Hepatocyte (in vitro differentiated cells): ENCODE results near the gene EIPR1. TPM values are rescaled to one million over a fixed set of nuclear protein-coding genes. Genes with fewer than 3 reads are reported as not detected.
A peak's percentile ranks its signal among the peaks of the same experiment; 100 is the strongest.
"Not testable (repeated sequence)": the region's sequence is repeated elsewhere in the genome, so short reads cannot be mapped to it uniquely, and the experiment has no call there.

Source experiments
- DNase-seq: peaks from one replicate; pipeline ENCODE4 v3.0.0-alpha.2; 2016; ENCODE audit warnings: low spot score
- H2AFZ ChIP-seq: fragments of 200-600 bp; sonication (generic); 2 replicates; pipeline ENCODE4 v1.6.0; 2016; ENCODE audit warnings: antibody characterized with exemption, mild to moderate bottlenecking
- H3K27ac ChIP-seq: fragments of 200-600 bp; sonication (generic); 2 replicates; pipeline ENCODE4 v1.5.1; 2016; ENCODE audit warnings: mild to moderate bottlenecking
- H3K27me3 ChIP-seq: fragments of 200-600 bp; sonication (generic); 2 replicates; pipeline ENCODE4 v1.6.1; 2016
- H3K36me3 ChIP-seq: fragments of 200-600 bp; sonication (generic); replicated peaks from 2 replicates; pipeline ENCODE4 v1.5.1; 2016; ENCODE audit warnings: low read depth; ENCODE audit not compliant: insufficient read depth
- H3K4me1 ChIP-seq: fragments of 200-600 bp; sonication (generic); 2 replicates; pipeline ENCODE4 v1.5.1; 2016; ENCODE audit warnings: mild to moderate bottlenecking, moderate library complexity; ENCODE audit not compliant: insufficient read depth
- H3K4me2 ChIP-seq: fragments of 200-600 bp; sonication (generic); 2 replicates; pipeline ENCODE4 v1.6.0; 2016
- H3K4me3 ChIP-seq: fragments of 200-600 bp; sonication (generic); 2 replicates; pipeline ENCODE4 v1.5.1; 2016; ENCODE audit warnings: mild to moderate bottlenecking
- H3K79me2 ChIP-seq: fragments of 200-600 bp; sonication (generic); 2 replicates; pipeline ENCODE4 v1.6.0; 2017; ENCODE audit warnings: mild to moderate bottlenecking
- H3K9me2 ChIP-seq: fragments of 200-600 bp; sonication (generic); replicated peaks from 2 replicates; pipeline ENCODE4 v1.6.0; 2017; ENCODE audit warnings: mild to moderate bottlenecking; ENCODE audit not compliant: insufficient read depth
- H3K9me3 ChIP-seq: fragments of 200-600 bp; sonication (generic); 2 replicates; pipeline ENCODE4 v1.5.1; 2016; ENCODE audit warnings: low read depth, mild to moderate bottlenecking
- H4K20me1 ChIP-seq: fragments of 200-600 bp; sonication (generic); 2 replicates; pipeline ENCODE4 v1.6.0; 2016; ENCODE audit warnings: mild to moderate bottlenecking; ENCODE audit not compliant: insufficient read depth, poor library complexity, severe bottlenecking
- CTCF ChIP-seq: fragments of 200-600 bp; sonication (generic); IDR thresholded peaks from 2 replicates; pipeline ENCODE4 v1.5.1; 2016; ENCODE audit warnings: antibody characterized with exemption, mild to moderate bottlenecking; ENCODE audit not compliant: poor library complexity
- EZH2 ChIP-seq: fragments of 200-600 bp; sonication (generic); IDR thresholded peaks from 2 replicates; pipeline ENCODE4 v1.6.1; 2016; ENCODE audit warnings: antibody characterized with exemption, mild to moderate bottlenecking, borderline replicate concordance
- EZH2phosphoT487 ChIP-seq: fragments of 200-600 bp; sonication (generic); IDR thresholded peaks from one replicate; pipeline ENCODE4 v1.6.1; 2018; ENCODE audit warnings: antibody characterized with exemption, mild to moderate bottlenecking, low read depth, moderate library complexity; ENCODE audit not compliant: unreplicated experiment, severe bottlenecking
- WGBS: methylation state at CpG from one replicate; pipeline ENCODE4 v1.1.6; 2016; ENCODE audit warnings: low lambda C conversion rate; ENCODE audit errors: missing lambda C conversion rate; 5-methylcytosine and 5-hydroxymethylcytosine counted together
- polyA plus RNA-seq: library from polyadenylated mRNA; unstranded; fragments of >200 nt; fragmentation: Nextera tagmentation; extraction: Ambion mirVana; gene quantifications from 2 replicates; pipeline ENCODE4 v1.2.1, GENCODE V29; 2016
- total RNA-seq: library from RNA; depleted of rRNA; stranded (reverse); fragments of >200 nt; gene quantifications from 2 replicates; pipeline ENCODE4 v1.2.3, GENCODE V29; 2014

Gene EIPR1
- total and polyA plus RNA-seq, 2 experiments from 2014 or later, result 27.4 to 42.3 TPM

- no peaks in the 10 kb centered on the region for H4K20me1 ChIP-seq
- H3K4me2 ChIP-seq, result peak overlapping the region; percentile 79
- no peaks in the 10 kb centered on the region for H3K27me3 ChIP-seq
- DNase-seq, result no peak
- H3K9me3 ChIP-seq, result no peaks in the 10 kb centered on the region
- no peaks in the 10 kb centered on the region for H3K36me3 ChIP-seq
- H3K4me1 ChIP-seq, result peaks cover 20% of the 10 kb centered on the region
- peak overlapping the region; percentile 51 for H2AFZ ChIP-seq
- WGBS, result under 1% methylated on average over 8 of the region's 8 CpGs
- peaks cover 37% of the 10 kb centered on the region for H3K79me2 ChIP-seq
- peak overlapping the region; percentile 56 for H3K4me3 ChIP-seq
- no peaks in the 10 kb centered on the region for H3K9me2 ChIP-seq
- peak overlapping the region; percentile 64 for H3K27ac ChIP-seq
- TF ChIP-seq CTCF, result no peak
- TF ChIP-seq EZH2phosphoT487, result no peak
- TF ChIP-seq EZH2, result no peak
Measured at GRCh38 chr2:3377279-3377611, 373 bp downstream of the EIPR1 start.

DNA sequence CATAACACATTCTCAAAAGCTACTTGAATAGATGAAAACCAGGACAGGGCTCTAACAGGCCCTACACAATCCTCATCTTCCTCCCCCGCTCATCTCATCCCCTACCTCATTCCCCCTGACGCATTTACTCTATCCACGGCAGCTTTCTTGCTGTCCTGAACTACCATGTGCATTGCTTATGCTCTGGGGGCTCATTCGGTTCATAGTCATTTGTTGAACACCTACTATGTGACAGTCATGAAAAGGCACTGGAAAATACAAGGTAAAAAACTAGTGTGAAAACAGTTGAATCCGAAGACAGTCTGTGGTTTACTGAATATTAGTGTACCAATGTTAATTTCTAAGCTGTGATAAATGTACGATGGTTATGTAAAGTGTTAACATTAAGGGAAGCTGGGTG lies 797 bp downstream of the EIPR1 start:
- H2AFZ ChIP-seq, result peak overlapping the region; percentile 51
- H3K27ac ChIP-seq, result peak overlapping the region; percentile 64
- H3K9me2 ChIP-seq, result no peaks in the 10 kb centered on the region
- H3K9me3 ChIP-seq, result no peaks in the 10 kb centered on the region
- H4K20me1 ChIP-seq, result no peaks in the 10 kb centered on the region
- TF ChIP-seq EZH2, result no peak
- no peak for TF ChIP-seq EZH2phosphoT487
- no peak for TF ChIP-seq CTCF
- H3K36me3 ChIP-seq, result no peaks in the 10 kb centered on the region
- WGBS, result 77% methylated on average over 6 of the region's 6 CpGs
- peaks cover 20% of the 10 kb centered on the region for H3K4me1 ChIP-seq
- no peak for DNase-seq
- H3K79me2 ChIP-seq, result peaks cover 34% of the 10 kb centered on the region
- H3K4me3 ChIP-seq, result peak overlapping the region; percentile 56
- peak overlapping the region; percentile 79 for H3K4me2 ChIP-seq
- no peaks in the 10 kb centered on the region for H3K27me3 ChIP-seq

- not testable (repeated sequence) for H3K4me2 ChIP-seq, DNase-seq, H3K36me3 ChIP-seq, H4K20me1 ChIP-seq, H3K9me2 ChIP-seq, H2AFZ ChIP-seq, H3K4me3 ChIP-seq, H3K4me1 ChIP-seq, H3K27me3 ChIP-seq, H3K9me3 ChIP-seq, H3K27ac ChIP-seq
- WGBS, result 89% methylated on average over 28 of the region's 34 CpGs
- H3K79me2 ChIP-seq, result peaks cover 36% of the 10 kb centered on the region
Measured at GRCh38 chr2:3369340-3370181, 8.1 kb downstream of the EIPR1 start.

DNA sequence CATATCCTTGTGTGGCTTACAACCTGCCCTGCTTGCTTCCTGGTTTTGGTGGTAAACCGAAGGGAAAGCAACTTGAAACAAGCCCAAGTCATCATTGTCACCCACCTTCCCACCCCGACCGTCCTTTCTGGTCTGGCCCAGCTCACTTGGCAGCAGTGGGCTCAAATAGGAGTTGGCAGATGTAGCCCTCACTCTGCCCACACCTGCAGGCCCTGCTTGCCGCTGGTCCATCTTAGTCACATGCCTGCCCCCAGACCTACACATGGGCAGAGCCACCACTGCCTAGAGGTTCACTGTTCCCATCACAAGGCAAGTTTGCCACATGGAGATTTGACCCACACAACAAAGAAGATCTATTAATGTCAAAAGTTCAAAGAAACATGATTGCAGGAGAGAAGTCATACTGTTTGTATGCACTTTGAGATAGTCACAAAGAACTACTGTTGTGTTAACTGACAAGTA lies 9.3 kb downstream of the EIPR1 start:
- Histone ChIP-seq H3K4me2 (no peak overlapping the region), H3K4me3 (no peak overlapping the region), H3K79me2 (peaks cover 49% of the 10 kb centered on the region), H3K9me3 (no peaks in the 10 kb centered on the region), H4K20me1 (peaks cover 4% of the 10 kb centered on the region), H3K36me3 (no peaks in the 10 kb centered on the region), H2AFZ (no peak overlapping the region), H3K27ac (no peak overlapping the region), H3K27me3 (no peaks in the 10 kb centered on the region), H3K9me2 (no peaks in the 10 kb centered on the region), H3K4me1 (no peaks in the 10 kb centered on the region)
- WGBS, result 100% methylated on average over 4 of the region's 4 CpGs
- no peak for DNase-seq
- TF ChIP-seq EZH2phosphoT487, result no peak
- no peak for TF ChIP-seq EZH2
- no peak for TF ChIP-seq CTCF
